ENCODE data around the gene PDZD2.
"Not testable (repeated sequence)": the region's sequence is repeated elsewhere in the genome, so short reads cannot be mapped to it uniquely, and the experiment has no call there.

The PDZD2 gene

GRCh38 chr5:31638748-31639418 is at the start of gene PDZD2:
PDZD2 (plus strand) TSS chr5:31639131.
- no peaks in the 10 kb centered on the region for H3K36me3 ChIP-seq (replicated peaks; ENCODE audit: low read depth, low read length)
- no peaks in the 10 kb centered on the region for H3K9me3 ChIP-seq (ENCODE audit: insufficient read depth, low read length)
- H3K9ac ChIP-seq (ENCODE audit: low read length): peak within 1 kb of the TSS; percentile 58
- H3K79me2 ChIP-seq (ENCODE audit: low read length): no peaks in the 10 kb centered on the region
- peak within 1 kb of the TSS; percentile 69; the same call in 1 of the 2 replicates for H2AFZ ChIP-seq (ENCODE audit: low read depth, low read length)
- H4K20me1 ChIP-seq (ENCODE audit: insufficient read depth, low read length): no peaks in the 10 kb centered on the region
- H3K27me3 ChIP-seq (ENCODE audit: low read depth, low read length): peaks cover 10% of the 10 kb centered on the region
- peaks cover 12% of the 10 kb centered on the region for H3K4me1 ChIP-seq (ENCODE audit: low read length)
- H3K4me3 ChIP-seq (ENCODE audit: low read length): peak within 1 kb of the TSS; percentile 79
- H3K4me2 ChIP-seq (ENCODE audit: low read length): peak within 1 kb of the TSS; percentile 76
- H3K27ac ChIP-seq (ENCODE audit: low read length): peak within 1 kb of the TSS; percentile 24; the same call in 1 of the 2 replicates
- TF ChIP-seq EZH2phosphoT487 (IDR thresholded peaks at IDR 0.05; ENCODE audit: low read depth) (no peak), CTCF (IDR thresholded peaks at IDR 0.05; ENCODE audit: low read depth, low read length) (peak; percentile 36; the same call in 1 of the 2 replicates)

- Histone ChIP-seq H3K9ac (ENCODE audit: low read length) (no peak overlapping the region), H3K27ac (ENCODE audit: low read length) (no peak overlapping the region), H2AFZ (ENCODE audit: low read depth, low read length) (no peak overlapping the region), H3K9me3 (ENCODE audit: insufficient read depth, low read length) (no peaks in the 10 kb centered on the region), H3K4me3 (ENCODE audit: low read length) (no peak overlapping the region), H3K36me3 (replicated peaks; ENCODE audit: low read depth, low read length) (no peaks in the 10 kb centered on the region), H3K79me2 (ENCODE audit: low read length) (no peaks in the 10 kb centered on the region), H3K4me2 (ENCODE audit: low read length) (no peak overlapping the region), H4K20me1 (ENCODE audit: insufficient read depth, low read length) (no peaks in the 10 kb centered on the region), H3K27me3 (ENCODE audit: low read depth, low read length) (peaks cover 21% of the 10 kb centered on the region), H3K4me1 (ENCODE audit: low read length) (peaks cover 4% of the 10 kb centered on the region)
- TF ChIP-seq CTCF (IDR thresholded peaks at IDR 0.05; ENCODE audit: low read depth, low read length) (no peak), EZH2phosphoT487 (IDR thresholded peaks at IDR 0.05; ENCODE audit: low read depth) (no peak)
These were observed 45.3 kb upstream of the PDZD2 start for GRCh38 chr5:31593665-31594064.

- peaks cover 21% of the 10 kb centered on the region for H3K27me3 ChIP-seq (ENCODE audit: low read depth, low read length)
- no peak overlapping the region for H3K4me2 ChIP-seq (ENCODE audit: low read length)
- no peaks in the 10 kb centered on the region for H4K20me1 ChIP-seq (ENCODE audit: insufficient read depth, low read length)
- H3K79me2 ChIP-seq (ENCODE audit: low read length): no peaks in the 10 kb centered on the region
- TF ChIP-seq CTCF (IDR thresholded peaks at IDR 0.05; ENCODE audit: low read depth, low read length) (no peak), EZH2phosphoT487 (IDR thresholded peaks at IDR 0.05; ENCODE audit: low read depth) (no peak)
- H3K36me3 ChIP-seq (replicated peaks; ENCODE audit: low read depth, low read length): no peaks in the 10 kb centered on the region
- H3K4me3 ChIP-seq (ENCODE audit: low read length): no peak overlapping the region
- H3K9ac ChIP-seq (ENCODE audit: low read length): no peak overlapping the region
- H3K27ac ChIP-seq (ENCODE audit: low read length): no peak overlapping the region
- H3K9me3 ChIP-seq (ENCODE audit: insufficient read depth, low read length): no peaks in the 10 kb centered on the region
- no peak overlapping the region for H2AFZ ChIP-seq (ENCODE audit: low read depth, low read length)
- H3K4me1 ChIP-seq (ENCODE audit: low read length): peaks cover 11% of the 10 kb centered on the region
These were observed 42.6 kb upstream of the PDZD2 start for GRCh38 chr5:31596354-31596753.

GRCh38 chr5:31598640-31599611 is 40.0 kb upstream of the PDZD2 start:
- no peaks in the 10 kb centered on the region for H3K36me3 ChIP-seq (replicated peaks; ENCODE audit: low read depth, low read length)
- H3K4me2 ChIP-seq (ENCODE audit: low read length): peak overlapping the region; percentile 3; the same call in 1 of the 2 replicates
- no peak overlapping the region for H3K9ac ChIP-seq (ENCODE audit: low read length)
- no peak overlapping the region for H2AFZ ChIP-seq (ENCODE audit: low read depth, low read length)
- TF ChIP-seq EZH2phosphoT487 (IDR thresholded peaks at IDR 0.05; ENCODE audit: low read depth): no peak
- TF ChIP-seq CTCF (IDR thresholded peaks at IDR 0.05; ENCODE audit: low read depth, low read length): no peak
- no peak overlapping the region for H3K4me3 ChIP-seq (ENCODE audit: low read length)
- H3K9me3 ChIP-seq (ENCODE audit: insufficient read depth, low read length): no peaks in the 10 kb centered on the region
- H3K79me2 ChIP-seq (ENCODE audit: low read length): no peaks in the 10 kb centered on the region
- peaks cover 18% of the 10 kb centered on the region for H3K27me3 ChIP-seq (ENCODE audit: low read depth, low read length)
- H4K20me1 ChIP-seq (ENCODE audit: insufficient read depth, low read length): no peaks in the 10 kb centered on the region
- peaks cover 11% of the 10 kb centered on the region for H3K4me1 ChIP-seq (ENCODE audit: low read length)
- no peak overlapping the region for H3K27ac ChIP-seq (ENCODE audit: low read length)

GRCh38 chr5:31602305-31602704 is 36.6 kb upstream of the PDZD2 start:
- not testable (repeated sequence) for H3K4me2 ChIP-seq (ENCODE audit: low read length); H3K79me2 ChIP-seq (ENCODE audit: low read length); H3K36me3 ChIP-seq (replicated peaks; ENCODE audit: low read depth, low read length); H2AFZ ChIP-seq (ENCODE audit: low read depth, low read length); H3K27ac ChIP-seq (ENCODE audit: low read length); H3K9ac ChIP-seq (ENCODE audit: low read length); H4K20me1 ChIP-seq (ENCODE audit: insufficient read depth, low read length); H3K27me3 ChIP-seq (ENCODE audit: low read depth, low read length); H3K4me3 ChIP-seq (ENCODE audit: low read length); H3K9me3 ChIP-seq (ENCODE audit: insufficient read depth, low read length)
- peaks cover 11% of the 10 kb centered on the region for H3K4me1 ChIP-seq (ENCODE audit: low read length)

All from OCI-LY3 (cell line).